LNCaP clone FGC (cell line): ENCODE data around the gene IGDCC3.

Source experiments
- DNase-seq: peaks from one replicate; pipeline ENCODE4 v3.0.0-alpha.2; 2011; ENCODE audit warnings: low read depth
- H3K4me3 ChIP-seq: 2 replicates; pipeline ENCODE4 v1.5.1; 2011; ENCODE audit warnings: mild to moderate bottlenecking, low read depth, low read length, control low read depth
- TF ChIP-seq, protein P1 (sequence below): IDR thresholded peaks from 2 replicates; pipeline ENCODE4 v1.5.1; 2012; ENCODE audit warnings: mild to moderate bottlenecking; ENCODE audit not compliant: control insufficient read depth, insufficient read depth; ENCODE audit errors: extremely low read depth

Gene IGDCC3

DNA sequence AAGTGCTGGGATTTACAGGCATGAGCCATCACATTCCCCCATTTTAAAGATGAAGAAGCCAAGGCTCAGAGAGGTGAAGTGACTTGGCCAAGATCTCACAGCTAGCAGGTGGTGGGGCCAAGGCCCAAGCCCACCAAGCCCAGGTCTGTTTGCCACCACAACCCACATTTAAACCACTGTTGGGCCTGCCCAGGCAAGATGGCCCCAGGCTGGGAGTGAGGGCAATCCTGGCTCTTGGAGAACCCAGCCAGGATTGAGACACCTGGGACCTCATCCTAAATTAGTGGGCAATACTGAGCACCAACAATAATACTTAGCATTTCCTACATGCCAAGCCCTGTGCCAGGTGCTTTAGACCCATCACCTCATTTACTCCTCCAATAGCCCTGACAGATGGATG, 6.9 kb downstream of the IGDCC3 start:
- H3K4me3 ChIP-seq, result no peak overlapping the region
- no peak for DNase-seq
- TF ChIP-seq, protein P1, sequence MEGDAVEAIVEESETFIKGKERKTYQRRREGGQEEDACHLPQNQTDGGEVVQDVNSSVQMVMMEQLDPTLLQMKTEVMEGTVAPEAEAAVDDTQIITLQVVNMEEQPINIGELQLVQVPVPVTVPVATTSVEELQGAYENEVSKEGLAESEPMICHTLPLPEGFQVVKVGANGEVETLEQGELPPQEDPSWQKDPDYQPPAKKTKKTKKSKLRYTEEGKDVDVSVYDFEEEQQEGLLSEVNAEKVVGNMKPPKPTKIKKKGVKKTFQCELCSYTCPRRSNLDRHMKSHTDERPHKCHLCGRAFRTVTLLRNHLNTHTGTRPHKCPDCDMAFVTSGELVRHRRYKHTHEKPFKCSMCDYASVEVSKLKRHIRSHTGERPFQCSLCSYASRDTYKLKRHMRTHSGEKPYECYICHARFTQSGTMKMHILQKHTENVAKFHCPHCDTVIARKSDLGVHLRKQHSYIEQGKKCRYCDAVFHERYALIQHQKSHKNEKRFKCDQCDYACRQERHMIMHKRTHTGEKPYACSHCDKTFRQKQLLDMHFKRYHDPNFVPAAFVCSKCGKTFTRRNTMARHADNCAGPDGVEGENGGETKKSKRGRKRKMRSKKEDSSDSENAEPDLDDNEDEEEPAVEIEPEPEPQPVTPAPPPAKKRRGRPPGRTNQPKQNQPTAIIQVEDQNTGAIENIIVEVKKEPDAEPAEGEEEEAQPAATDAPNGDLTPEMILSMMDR, result no peak

DNA sequence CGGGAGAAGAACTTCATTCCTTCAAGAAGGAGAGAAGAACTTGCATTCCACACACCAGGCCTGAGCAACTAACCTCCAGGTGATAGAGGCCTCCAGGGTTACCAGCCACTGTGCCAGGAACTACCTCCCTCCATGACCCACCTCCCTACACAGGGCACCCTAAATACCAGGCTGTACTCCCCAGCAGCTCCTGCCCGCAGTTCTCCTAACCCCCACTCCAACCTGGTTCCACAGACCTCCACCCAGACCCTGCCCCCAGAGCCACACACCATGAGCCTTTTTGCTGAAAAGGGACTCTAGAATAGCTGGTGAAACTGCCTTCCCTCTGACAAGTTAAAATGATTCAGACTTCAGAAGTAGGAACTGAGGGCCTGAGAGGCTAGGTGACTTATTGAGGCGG, 8.2 kb downstream of the IGDCC3 start:
- TF ChIP-seq, protein P1, result no peak
- no peak for DNase-seq

DNA sequence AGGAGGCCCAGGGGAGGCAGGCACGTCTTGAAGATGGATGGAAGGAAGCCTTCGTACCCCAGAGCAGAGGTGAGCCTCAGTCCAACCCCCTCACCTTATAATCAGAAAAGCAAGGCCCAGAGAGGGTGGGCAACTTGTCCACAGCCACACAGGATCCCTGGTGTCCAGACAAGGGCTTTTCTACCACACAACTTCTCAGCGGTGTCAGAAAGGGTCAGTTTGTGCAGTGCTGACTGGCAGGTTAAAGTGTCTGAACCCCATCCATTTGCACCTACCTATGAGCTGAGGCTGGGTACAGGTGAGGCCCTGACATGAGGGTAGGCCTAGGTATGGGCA, 8.6 kb downstream of the IGDCC3 start:
- TF ChIP-seq, protein P1, result no peak
- H3K4me3 ChIP-seq, result no peak overlapping the region
- no peak for DNase-seq

More for the DNA sequence above, 8.2 kb downstream of the IGDCC3 start:
- H3K4me3 ChIP-seq, result no peak overlapping the region

DNA sequence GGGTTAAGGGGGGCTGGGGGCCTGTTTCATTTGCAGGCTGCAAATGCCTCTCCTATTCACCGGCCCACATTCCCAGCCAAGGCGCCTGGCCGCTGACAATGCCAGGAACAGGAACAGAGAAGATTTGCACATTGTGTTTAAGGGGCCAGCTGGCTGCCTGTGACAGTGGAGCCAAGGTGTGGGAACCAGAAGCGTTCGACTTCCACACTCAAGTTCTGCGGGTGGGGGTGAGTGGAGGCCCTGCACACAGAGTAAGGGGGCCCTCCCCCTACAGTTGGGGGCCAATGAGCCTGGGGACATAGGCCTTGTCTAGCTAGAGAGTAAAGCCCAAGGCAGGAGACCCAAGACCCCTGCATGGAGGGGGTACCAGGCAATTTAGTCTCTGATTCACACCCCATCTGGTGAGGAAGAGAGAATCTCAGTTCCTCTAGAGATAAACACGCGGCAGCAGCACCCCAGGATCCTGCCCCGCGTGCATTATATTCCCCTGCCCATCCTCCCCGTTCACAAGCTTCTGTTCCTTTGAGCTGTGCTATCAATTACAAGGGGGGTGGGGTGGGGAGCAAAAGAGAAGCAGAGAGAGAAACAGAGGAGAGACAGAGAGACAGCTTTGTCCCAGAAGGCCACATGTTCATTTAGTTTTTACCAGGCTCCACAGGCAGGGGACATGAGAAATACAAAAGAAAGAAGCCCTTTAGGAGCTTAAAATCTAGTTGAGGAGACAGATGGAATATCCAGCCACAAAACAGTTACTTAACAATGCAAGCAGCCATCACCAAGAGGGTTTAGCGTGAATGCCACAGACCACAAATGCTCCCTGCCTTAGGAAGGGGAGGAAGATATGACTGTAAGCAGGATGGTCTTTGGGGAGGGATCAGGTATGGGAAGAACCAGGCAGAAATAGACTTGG, 9.2 kb downstream of the IGDCC3 start:
- DNase-seq, result no peak
- TF ChIP-seq, protein P1, result no peak
- H3K4me3 ChIP-seq, result no peak overlapping the region

DNA sequence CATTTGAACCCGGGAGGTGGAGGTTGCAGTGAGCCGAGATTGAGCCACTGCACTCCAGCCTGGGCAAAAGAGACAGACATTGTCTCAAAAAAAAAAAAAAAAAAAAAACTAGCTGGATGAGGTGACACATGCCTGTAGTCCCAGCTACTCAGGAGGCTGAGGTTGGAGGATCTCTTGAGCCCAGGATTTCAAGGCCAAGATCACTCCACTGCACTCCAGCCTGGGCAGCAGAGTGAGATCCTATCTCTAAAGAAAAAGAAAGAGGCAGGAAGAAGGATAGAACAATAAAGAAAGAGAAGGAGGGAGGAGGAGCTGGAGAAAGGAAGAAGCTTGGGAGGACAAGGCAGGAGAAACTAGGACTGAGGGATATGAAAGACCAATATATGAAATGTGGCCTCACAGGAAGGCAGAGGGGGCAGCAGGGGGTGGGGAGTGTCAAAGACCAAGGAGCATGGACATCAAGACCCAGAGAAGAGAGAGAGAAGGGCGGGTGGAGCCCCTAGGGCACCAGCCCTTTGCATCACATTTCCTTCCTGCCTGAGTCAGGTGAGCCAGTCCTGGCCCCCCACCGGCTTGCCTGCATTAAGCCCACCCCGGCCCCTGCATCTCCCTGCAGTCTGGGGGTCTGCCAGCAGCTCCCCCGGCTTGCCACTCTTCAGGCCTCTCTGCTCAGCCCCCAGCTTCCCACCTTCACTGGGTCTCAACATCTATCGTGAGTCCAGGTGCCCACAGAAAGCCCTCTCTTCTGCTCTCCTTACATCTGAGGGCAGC, 11.5 kb downstream of the IGDCC3 start:
- no peak for DNase-seq
- no peak overlapping the region for H3K4me3 ChIP-seq
- TF ChIP-seq, protein P1, result no peak

DNA sequence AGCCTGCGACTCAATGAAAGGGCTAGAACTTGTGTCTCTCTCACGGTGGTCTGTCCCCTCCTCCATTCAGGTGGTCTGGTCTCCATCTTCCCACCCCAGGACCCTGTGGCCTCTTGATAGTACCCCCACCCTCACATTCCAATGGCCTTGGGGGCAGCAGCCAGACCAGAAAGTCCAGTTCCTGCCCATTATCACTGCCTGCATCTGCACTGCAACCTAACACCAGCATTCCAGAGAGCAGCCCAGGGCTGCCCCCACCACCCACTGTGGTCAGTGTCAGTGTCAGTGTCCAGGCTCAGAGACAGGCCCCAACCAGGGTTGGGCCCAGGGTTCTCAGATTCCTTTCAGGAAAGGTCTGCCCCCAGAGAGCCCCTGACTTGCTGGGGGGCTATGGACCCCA, 12.6 kb downstream of the IGDCC3 start:
- H3K4me3 ChIP-seq, result no peak overlapping the region
- no peak for DNase-seq
- TF ChIP-seq, protein P1, result no peak

DNA sequence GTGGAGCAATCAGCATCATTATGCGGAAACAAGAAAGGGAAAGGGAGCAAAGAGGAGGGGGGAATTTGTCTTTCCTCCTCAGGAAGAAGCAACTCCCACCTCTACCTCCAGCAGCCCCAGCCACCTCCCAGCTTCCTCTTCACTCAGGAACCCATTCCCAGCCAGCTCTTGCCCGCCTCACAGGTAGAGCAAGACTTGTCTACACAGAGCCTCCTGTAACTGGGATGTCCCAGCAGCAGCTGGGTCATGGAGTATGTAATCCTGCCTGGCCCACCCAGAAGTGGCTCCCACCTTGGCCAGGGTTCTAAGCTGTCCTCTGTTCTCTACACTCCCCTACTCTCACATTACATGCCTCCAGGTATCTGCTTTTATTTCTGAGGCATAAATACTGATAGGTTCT, 14.0 kb downstream of the IGDCC3 start:
- TF ChIP-seq, protein P1, result no peak
- DNase-seq, result no peak
- H3K4me3 ChIP-seq, result no peak overlapping the region
